ENCODE results near the gene BACH1.
"Not testable (repeated sequence)": the region's sequence is repeated elsewhere in the genome, so short reads cannot be mapped to it uniquely, and the experiment has no call there.

The BACH1 gene

GRCh38 chr21:29349702-29350101, 51.0 kb downstream of the BACH1 start:
- POLR2A ChIA-PET (ENCODE audit: low non-redundant PET) = no interaction called here
- TF ChIP-seq CTCF (conservative IDR thresholded peaks at IDR 0.05; ENCODE audit: low read depth) = no peak
- CTCF ChIA-PET = interaction anchor here (0.6 to 0.7 kb wide), 2 partner anchors 145 to 175 kb away, joined by 3 to 8 read pairs; no protein-coding TSS in a partner anchor
- peak overlapping the region; percentile 52; the same call in 1 of the 2 replicates for H3K27ac ChIP-seq
- no peak for DNase-seq (ENCODE audit: low spot score)

GRCh38 chr21:29350246-29350779, 51.6 kb downstream of the BACH1 start:
- POLR2A ChIA-PET (ENCODE audit: low non-redundant PET) = no interaction called here
- CTCF ChIA-PET = no interaction called here
- no peak overlapping the region for H3K27ac ChIP-seq
- DNase-seq (ENCODE audit: low spot score) = no peak
- no peak for TF ChIP-seq CTCF (conservative IDR thresholded peaks at IDR 0.05; ENCODE audit: low read depth)

GRCh38 chr21:29351691-29352090, 53.0 kb downstream of the BACH1 start:
- POLR2A ChIA-PET (ENCODE audit: low non-redundant PET) = no interaction called here
- CTCF ChIA-PET = interaction anchor here (0.6 kb wide), 1 partner anchor 19 kb away, joined by 5 read pairs; no protein-coding TSS in a partner anchor

GRCh38 chr21:29355043-29355710, 56.5 kb downstream of the BACH1 start:
- POLR2A ChIA-PET (ENCODE audit: low non-redundant PET); DNase-seq (ENCODE audit: low spot score); CTCF ChIA-PET; H3K27ac ChIP-seq: not testable (repeated sequence)

More at GRCh38 chr21:29351691-29352090, 53.0 kb downstream of the BACH1 start:
- H3K27ac ChIP-seq = no peak overlapping the region
- no peak for TF ChIP-seq CTCF (conservative IDR thresholded peaks at IDR 0.05; ENCODE audit: low read depth)
- no peak for DNase-seq (ENCODE audit: low spot score)

- POLR2A ChIA-PET (ENCODE audit: low non-redundant PET); H3K27ac ChIP-seq; DNase-seq (ENCODE audit: low spot score); CTCF ChIA-PET: not testable (repeated sequence)
Observed at GRCh38 chr21:29356291-29356690, 57.6 kb downstream of the BACH1 start.

GRCh38 chr21:29356810-29357209, 58.1 kb downstream of the BACH1 start:
- DNase-seq (ENCODE audit: low spot score); POLR2A ChIA-PET (ENCODE audit: low non-redundant PET); CTCF ChIA-PET; H3K27ac ChIP-seq: not testable (repeated sequence)

- DNase-seq (ENCODE audit: low spot score) = no peak
- no peak for TF ChIP-seq CTCF (conservative IDR thresholded peaks at IDR 0.05; ENCODE audit: low read depth)
- POLR2A ChIA-PET (ENCODE audit: low non-redundant PET) = no interaction called here
- CTCF ChIA-PET = no interaction called here
- no peak overlapping the region for H3K27ac ChIP-seq
Observed at GRCh38 chr21:29359718-29360117, 61.0 kb downstream of the BACH1 start.

All from RWPE1 (cell line).